WTC11 (cell line): ENCODE results near the gene AADACL3. TPM values are rescaled to one million over a fixed set of nuclear protein-coding genes. Genes with fewer than 3 reads are reported as not detected.

Experiments
- ATAC-seq: fragments of 200-7000 bp; cut with Tn5 transposase; 2 replicates; pipeline ENCODE4 v1.10.0; 2021; ENCODE audit warnings: mild to moderate bottlenecking, moderate library complexity
- CTCF ChIA-PET: fragments of 300-600 bp; sonication (Branson Sonifier 250); formaldehyde crosslinking; loops from one replicate; lab custom pipeline; 2021; ENCODE audit warnings: antibody characterized with exemption; lab: Charles Lee
- POLR2A ChIA-PET: fragments of 350-600 bp; sonication (Branson Sonifier 250); formaldehyde crosslinking; loops from one replicate; lab custom pipeline; 2021; ENCODE audit warnings: antibody characterized with exemption; lab: Charles Lee
- DNase-seq: peaks from one replicate; pipeline ENCODE4 v3.0.0; 2021; ENCODE audit warnings: low spot score
- H3K27ac Mint-ChIP-seq: 2 replicates; pipeline ENCODE4 v1.8.0; 2021; ENCODE audit warnings: mixed read lengths
- H3K27me3 Mint-ChIP-seq: 2 replicates; pipeline ENCODE4 v1.8.0; 2021; ENCODE audit warnings: low read depth, mild to moderate bottlenecking, moderate library complexity, mixed read lengths
- H3K36me3 Mint-ChIP-seq: 2 replicates; pipeline ENCODE4 v1.8.0; 2021; ENCODE audit warnings: mixed read lengths
- H3K4me1 Mint-ChIP-seq: 2 replicates; pipeline ENCODE4 v1.8.0; 2022; ENCODE audit warnings: mixed read lengths
- H3K4me3 Mint-ChIP-seq: 2 replicates; pipeline ENCODE4 v1.8.0; 2021; ENCODE audit warnings: mild to moderate bottlenecking, moderate library complexity, mixed read lengths
- H3K9me3 Mint-ChIP-seq: 2 replicates; pipeline ENCODE4 v1.8.0; 2021; ENCODE audit warnings: mixed read lengths
- ATF6 ChIP-seq: sonication (generic); formaldehyde crosslinking; IDR thresholded peaks from 2 replicates; pipeline ENCODE4 v1.8.1; 2023; ENCODE audit warnings: mild to moderate bottlenecking, missing genetic modification reagents
- CREM ChIP-seq: sonication (generic); formaldehyde crosslinking; IDR thresholded peaks from 2 replicates; pipeline ENCODE4 v1.8.1; 2022; ENCODE audit warnings: mild to moderate bottlenecking, missing genetic modification reagents, moderate library complexity
- CTCF ChIP-seq: fragments of 200-600 bp; IDR thresholded peaks from 2 replicates; pipeline ENCODE4 v1.8.0; 2022; ENCODE audit warnings: antibody characterized with exemption
- E2F1 ChIP-seq: sonication (generic); formaldehyde crosslinking; IDR thresholded peaks from 2 replicates; pipeline ENCODE4 v1.8.0; 2022; ENCODE audit warnings: mild to moderate bottlenecking, missing genetic modification reagents
- E2F4 ChIP-seq: sonication (generic); formaldehyde crosslinking; IDR thresholded peaks from 2 replicates; pipeline ENCODE4 v1.8.1; 2022; ENCODE audit warnings: low read depth, mild to moderate bottlenecking, moderate library complexity, missing genetic modification reagents, borderline replicate concordance
- FOXP1 ChIP-seq: sonication (generic); formaldehyde crosslinking; IDR thresholded peaks from 2 replicates; pipeline ENCODE4 v1.8.0; 2022; ENCODE audit warnings: missing genetic modification reagents, mild to moderate bottlenecking, moderate library complexity, borderline replicate concordance
- IRF2 ChIP-seq: sonication (generic); formaldehyde crosslinking; IDR thresholded peaks from 2 replicates; pipeline ENCODE4 v1.8.0; 2022; ENCODE audit warnings: low read depth, missing genetic modification reagents, borderline replicate concordance
- JUN ChIP-seq: sonication (generic); formaldehyde crosslinking; IDR thresholded peaks from 2 replicates; pipeline ENCODE4 v1.8.0; 2023; ENCODE audit warnings: mild to moderate bottlenecking, missing genetic modification reagents
- PRDM15 ChIP-seq: sonication (generic); formaldehyde crosslinking; IDR thresholded peaks from 2 replicates; pipeline ENCODE4 v1.8.0; 2022; ENCODE audit warnings: missing genetic modification reagents
- PREB ChIP-seq: sonication (generic); formaldehyde crosslinking; IDR thresholded peaks from 2 replicates; pipeline ENCODE4 v1.8.1; 2022; ENCODE audit warnings: mild to moderate bottlenecking, missing genetic modification reagents, moderate library complexity, borderline replicate concordance
- SP1 ChIP-seq: sonication (generic); formaldehyde crosslinking; conservative IDR thresholded peaks from 2 replicates; pipeline ENCODE4 v1.8.1; 2022; ENCODE audit warnings: missing genetic modification reagents
- ZBTB21 ChIP-seq: sonication (generic); formaldehyde crosslinking; IDR thresholded peaks from 2 replicates; pipeline ENCODE4 v1.8.1; 2023; ENCODE audit warnings: mild to moderate bottlenecking, missing genetic modification reagents, borderline replicate concordance
- ZNF416 ChIP-seq: fragments of 250-450 bp; sonication (Bioruptor Pico); IDR thresholded peaks from 2 replicates; pipeline ENCODE4 v1.9.0; 2021; ENCODE audit warnings: mild to moderate bottlenecking, inconsistent platforms
- ZNF423 ChIP-seq: fragments of 250-450 bp; sonication (Bioruptor Pico); IDR thresholded peaks from 2 replicates; pipeline ENCODE4 v2.1.2; 2022; ENCODE audit warnings: mild to moderate bottlenecking, moderate library complexity
- ZNF532 ChIP-seq: fragments of 250-450 bp; sonication (Bioruptor Pico); IDR thresholded peaks from 2 replicates; pipeline ENCODE4 v1.9.0; 2021; ENCODE audit warnings: mild to moderate bottlenecking, borderline replicate concordance
- total RNA-seq: library from RNA; stranded (reverse); gene quantifications from 3 replicates; pipeline ENCODE4 v1.2.3, GENCODE V29; 2021

Gene AADACL3
- total RNA-seq, 1 experiment from 2014 or later = 0.77 TPM

- H3K27me3 Mint-ChIP-seq = no peaks in the 10 kb centered on the region; the same call in 1 of the 2 replicates
- ChIA-PET POLR2A (no interaction called here), CTCF (no interaction called here)
- H3K27ac Mint-ChIP-seq = no peak overlapping the region
- no peak for TF ChIP-seq IRF2
- no peak for TF ChIP-seq E2F1 (CRISPR knock-in tag)
- no peak for TF ChIP-seq SP1
- no peak for TF ChIP-seq ZNF416 (CRISPR knock-in tag)
- H3K36me3 Mint-ChIP-seq = no peaks in the 10 kb centered on the region
- DNase-seq = no peak
- H3K9me3 Mint-ChIP-seq = no peaks in the 10 kb centered on the region
- ATAC-seq = no peak; the same call in 1 of the 2 replicates
- H3K4me3 Mint-ChIP-seq = no peak overlapping the region
- peaks cover 9% of the 10 kb centered on the region; the same call in 1 of the 2 replicates for H3K4me1 Mint-ChIP-seq
These were observed 41.9 kb downstream of the AADACL3 start for GRCh38 chr1:12757836-12758235.

- Mint-ChIP-seq H3K9me3 (no peaks in the 10 kb centered on the region), H3K27me3 (no peaks in the 10 kb centered on the region; the same call in 1 of the 2 replicates), H3K36me3 (no peaks in the 10 kb centered on the region), H3K4me3 (no peak overlapping the region), H3K4me1 (peaks cover 18% of the 10 kb centered on the region), H3K27ac (no peak overlapping the region)
- TF ChIP-seq ZBTB21 (CRISPR knock-in tag) = no peak
- no peak for TF ChIP-seq E2F4 (CRISPR knock-in tag)
- no peak for TF ChIP-seq CREM (CRISPR knock-in tag)
- no peak for TF ChIP-seq ZNF532 (CRISPR knock-in tag)
- TF ChIP-seq CTCF = peak; percentile 61
- TF ChIP-seq ZNF423 (CRISPR knock-in tag) = no peak
- 0 out of 2 replicates have a peak, but pooled peaks have one; percentile 15 for TF ChIP-seq FOXP1
- DNase-seq (peak; percentile 57), ATAC-seq (peak; percentile 93)
- POLR2A ChIA-PET = no interaction called here
- CTCF ChIA-PET = interaction anchor here (0.6 to 1.1 kb wide), 5 partner anchors 10 to 496 kb away, joined by 3 to 7 read pairs (median 3); no protein-coding TSS in a partner anchor
These were observed 44.4 kb downstream of the AADACL3 start for GRCh38 chr1:12760256-12760795.

GRCh38 chr1:12761781-12762180 is 45.9 kb downstream of the AADACL3 start:
- no peaks in the 10 kb centered on the region for H3K9me3 Mint-ChIP-seq
- H3K4me3 Mint-ChIP-seq = no peak overlapping the region
- ChIA-PET CTCF (interaction anchor here (1.0 to 1.1 kb wide), 2 partner anchors 383 to 497 kb away, joined by 3 to 5 read pairs; no protein-coding TSS in a partner anchor), POLR2A (no interaction called here)
- peaks cover 14% of the 10 kb centered on the region for H3K4me1 Mint-ChIP-seq
- H3K27me3 Mint-ChIP-seq = no peaks in the 10 kb centered on the region; the same call in 1 of the 2 replicates
- no peak overlapping the region for H3K27ac Mint-ChIP-seq
- H3K36me3 Mint-ChIP-seq = no peaks in the 10 kb centered on the region
- no peak for DNase-seq
- no peak for ATAC-seq
- TF ChIP-seq JUN (CRISPR knock-in tag) (no peak), PRDM15 (CRISPR knock-in tag) (no peak), ZBTB21 (CRISPR knock-in tag) (no peak), ATF6 (no peak), PREB (no peak)
